Activated T-helper 2 cell treated with anti-CD3 and anti-CD28 coated beads, Interferon-gamma antibody, Interleukin-2, Interleukin-4, amounts not matched to agents 10 μg/mL and 5 μg/mL and 100 μg/mL, durations not matched to agents 14 hours and 24 hours and 36 hours (primary cell): ENCODE data around the gene SLC5A5. TPM values are rescaled to one million over a fixed set of nuclear protein-coding genes. Genes with fewer than 3 reads are reported as not detected.
"Not testable (repeated sequence)": the region's sequence is repeated elsewhere in the genome, so short reads cannot be mapped to it uniquely, and the experiment has no call there.

Experiments
- DNase-seq: peaks from one replicate; pipeline ENCODE4 v3.0.0; 2021; ENCODE audit warnings: low spot score
- H3K27ac Mint-ChIP-seq: one replicate; pipeline ENCODE4 v1.8.0; 2021; ENCODE audit warnings: mixed read lengths
- H3K27me3 Mint-ChIP-seq: one replicate; pipeline ENCODE4 v1.8.0; 2021; ENCODE audit warnings: low read depth, mixed read lengths
- H3K36me3 Mint-ChIP-seq: one replicate; pipeline ENCODE4 v1.8.0; 2021; ENCODE audit warnings: low read depth, mixed read lengths
- H3K4me1 Mint-ChIP-seq: one replicate; pipeline ENCODE4 v1.8.0; 2021; ENCODE audit warnings: low read depth, mixed read lengths
- H3K4me3 Mint-ChIP-seq: one replicate; pipeline ENCODE4 v1.8.0; 2021; ENCODE audit warnings: low read depth, mild to moderate bottlenecking, moderate library complexity, mixed read lengths
- H3K9me3 Mint-ChIP-seq: one replicate; pipeline ENCODE4 v1.8.0; 2021; ENCODE audit warnings: mixed read lengths
- intact Hi-C: fragments of 100-400 bp; cut with micrococcal nuclease; formaldehyde crosslinking; loops from one replicate; pipeline ENCODE4 v1.15.1; 2023
- total RNA-seq: library from RNA; stranded (reverse); gene quantifications from 2 replicates; pipeline ENCODE4 v1.2.3, GENCODE V29; 2022

Gene SLC5A5
- total RNA-seq, 1 donor from 2014 or later = 0.75 TPM

DNA sequence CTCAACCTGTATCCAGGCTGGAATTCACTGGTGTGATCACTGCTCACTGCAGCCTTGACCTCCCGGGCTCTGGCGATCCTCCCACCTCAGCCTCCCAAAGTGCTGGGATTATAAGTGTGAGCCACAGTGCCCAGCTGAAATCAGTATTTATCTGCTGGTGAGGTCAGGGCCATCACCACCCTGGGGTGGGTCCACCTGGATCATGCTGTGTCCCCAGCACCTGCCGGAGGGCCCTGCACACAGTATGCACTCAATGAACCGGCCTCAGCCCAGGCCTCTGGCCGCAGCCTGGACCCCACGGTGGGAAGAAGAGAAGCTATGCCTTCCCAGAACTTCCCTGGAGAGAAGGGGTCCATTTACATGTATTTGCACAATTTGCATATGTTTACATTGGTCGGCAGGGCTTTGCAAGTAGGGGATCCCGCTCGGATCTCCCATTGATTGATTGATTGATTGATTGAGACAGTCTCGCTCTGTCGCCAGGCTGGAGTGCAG lies 2.6 kb upstream of the SLC5A5 start:
- H3K27me3 Mint-ChIP-seq = no peaks in the 10 kb centered on the region
- H3K4me1 Mint-ChIP-seq = peaks cover 2% of the 10 kb centered on the region
- no peak overlapping the region for H3K27ac Mint-ChIP-seq
- no peaks in the 10 kb centered on the region for H3K9me3 Mint-ChIP-seq
- no peak overlapping the region for H3K4me3 Mint-ChIP-seq
- peaks cover 17% of the 10 kb centered on the region for H3K36me3 Mint-ChIP-seq
- intact Hi-C loops = no loop called here
- no peak for DNase-seq

DNA sequence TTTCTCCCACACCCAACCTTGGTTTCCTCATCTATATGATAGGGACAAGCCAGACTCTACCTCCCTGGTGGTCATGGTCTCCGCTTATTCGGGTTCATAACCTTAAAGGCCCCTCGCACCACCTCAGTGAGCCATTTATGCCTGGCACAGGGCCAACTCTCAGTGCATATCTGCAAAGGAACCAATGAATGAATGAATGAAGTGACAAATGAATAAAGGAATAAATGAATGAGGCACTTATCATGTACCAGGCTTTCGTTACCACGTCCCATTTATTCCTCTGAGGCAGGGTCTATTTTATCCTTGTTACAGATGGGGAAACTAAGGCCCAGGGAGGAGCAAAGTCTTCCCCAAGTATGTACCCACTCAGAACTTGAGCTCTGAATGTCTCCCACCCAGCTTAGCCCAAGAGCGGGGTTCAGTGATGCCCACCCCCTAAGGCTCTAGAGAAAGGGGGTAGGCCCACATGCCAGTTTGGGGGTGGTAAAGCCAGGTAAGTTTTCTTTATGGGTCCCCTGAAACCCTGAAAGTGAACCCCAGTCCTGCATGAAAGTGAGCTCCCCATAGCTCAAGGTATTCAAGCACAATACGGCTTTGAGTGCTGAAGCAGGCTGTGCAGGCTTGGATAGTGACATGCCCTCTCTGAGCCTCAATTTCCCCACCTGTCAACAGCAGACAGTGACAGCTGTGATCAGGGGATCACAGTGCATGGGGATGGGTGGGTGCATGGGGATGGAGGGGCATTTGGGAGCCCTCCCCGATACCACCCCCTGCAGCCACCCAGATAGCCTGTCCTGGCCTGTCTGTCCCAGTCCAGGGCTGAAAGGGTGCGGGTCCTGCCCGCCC lies 490 bp upstream of the SLC5A5 start:
- peaks cover 2% of the 10 kb centered on the region for H3K27me3 Mint-ChIP-seq
- intact Hi-C loops = loop anchor here (5.0 kb wide), 1 partner anchor 126 kb away; no protein-coding TSS in a partner anchor
- no peak for DNase-seq
- H3K9me3 Mint-ChIP-seq = no peaks in the 10 kb centered on the region
- peaks cover 2% of the 10 kb centered on the region for H3K4me1 Mint-ChIP-seq
- H3K4me3 Mint-ChIP-seq = peak overlapping the region; percentile 81
- no peak overlapping the region for H3K27ac Mint-ChIP-seq
- peaks cover 3% of the 10 kb centered on the region for H3K36me3 Mint-ChIP-seq

DNA sequence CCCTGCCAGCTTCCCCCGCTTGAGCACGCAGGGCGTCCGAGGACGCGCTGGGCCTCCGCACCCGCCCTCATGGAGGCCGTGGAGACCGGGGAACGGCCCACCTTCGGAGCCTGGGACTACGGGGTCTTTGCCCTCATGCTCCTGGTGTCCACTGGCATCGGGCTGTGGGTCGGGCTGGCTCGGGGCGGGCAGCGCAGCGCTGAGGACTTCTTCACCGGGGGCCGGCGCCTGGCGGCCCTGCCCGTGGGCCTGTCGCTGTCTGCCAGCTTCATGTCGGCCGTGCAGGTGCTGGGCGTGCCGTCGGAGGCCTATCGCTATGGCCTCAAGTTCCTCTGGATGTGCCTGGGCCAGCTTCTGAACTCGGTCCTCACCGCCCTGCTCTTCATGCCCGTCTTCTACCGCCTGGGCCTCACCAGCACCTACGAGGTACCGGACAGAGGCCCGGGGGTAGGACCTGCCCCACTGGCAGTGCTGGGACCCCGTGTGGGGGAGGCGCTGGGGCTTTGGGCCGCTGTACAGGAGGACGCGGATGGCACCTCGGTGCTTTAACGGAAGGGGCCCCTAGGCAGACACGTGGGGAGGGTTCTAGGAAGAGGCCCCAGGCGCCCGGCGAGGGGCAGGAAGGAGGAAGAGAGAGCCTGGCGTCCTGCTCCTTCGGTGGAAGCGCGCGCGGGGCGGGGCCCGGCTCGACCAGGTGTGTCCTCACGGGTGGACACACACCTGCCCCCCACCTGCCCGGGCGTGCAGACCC lies 681 bp downstream of the SLC5A5 start:
- no peak for DNase-seq
- intact Hi-C loops = loop anchor here (2.0 to 5.0 kb wide), 2 partner anchors 60 to 125 kb away; partner anchors contain the start of gene CCDC124
- peaks cover 2% of the 10 kb centered on the region for H3K27me3 Mint-ChIP-seq
- no peaks in the 10 kb centered on the region for H3K9me3 Mint-ChIP-seq
- H3K36me3 Mint-ChIP-seq = no peaks in the 10 kb centered on the region
- peak overlapping the region; percentile 81 for H3K4me3 Mint-ChIP-seq
- no peak overlapping the region for H3K27ac Mint-ChIP-seq
- H3K4me1 Mint-ChIP-seq = peaks cover 2% of the 10 kb centered on the region

DNA sequence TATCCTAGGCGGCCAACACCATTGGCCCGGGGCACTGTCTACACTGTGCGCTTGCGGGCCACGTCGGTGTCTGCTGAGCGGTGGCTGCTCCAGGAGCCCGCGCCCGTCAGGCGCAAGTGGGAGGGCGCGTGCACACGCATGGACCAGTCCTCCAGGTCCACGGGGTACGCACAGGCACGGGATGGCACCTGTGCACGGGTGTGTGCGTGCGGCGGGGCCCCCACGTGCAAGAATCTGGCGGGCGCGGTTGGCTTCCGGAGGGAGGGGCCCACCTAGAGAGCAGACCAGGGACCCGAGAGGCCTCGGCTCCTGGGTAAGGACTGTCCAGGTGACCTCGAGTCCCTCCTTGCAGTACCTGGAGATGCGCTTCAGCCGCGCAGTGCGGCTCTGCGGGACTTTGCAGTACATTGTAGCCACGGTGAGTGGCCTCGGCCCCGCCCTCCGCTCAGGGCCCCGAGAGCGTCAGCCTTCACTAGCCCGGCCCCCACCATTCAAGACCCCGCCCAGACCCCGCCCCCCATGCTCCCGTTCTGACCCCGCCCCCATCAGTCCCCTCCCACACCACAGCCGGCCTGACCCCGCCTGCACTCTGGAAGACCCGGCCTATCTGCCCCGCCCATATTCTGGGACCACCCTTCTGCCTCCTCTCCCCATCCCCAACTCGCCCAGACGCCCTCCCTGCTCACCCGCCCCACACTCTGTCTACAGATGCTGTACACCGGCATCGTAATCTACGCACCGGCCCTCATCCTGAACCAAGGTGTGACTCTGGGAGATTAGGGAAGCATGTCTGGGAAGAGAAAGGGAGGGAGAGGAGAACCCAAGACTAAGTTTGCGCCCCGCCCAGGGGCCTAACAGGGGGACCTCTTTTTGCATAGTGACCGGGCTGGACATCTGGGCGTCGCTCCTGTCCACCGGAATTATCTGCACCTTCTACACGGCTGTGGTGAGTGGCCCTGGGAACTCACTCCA lies 2.3 kb downstream of the SLC5A5 start:
- peak overlapping the region; percentile 57 for H3K4me3 Mint-ChIP-seq
- peaks cover 2% of the 10 kb centered on the region for H3K27me3 Mint-ChIP-seq
- no peaks in the 10 kb centered on the region for H3K9me3 Mint-ChIP-seq
- DNase-seq = peak; percentile 56
- H3K36me3 Mint-ChIP-seq = no peaks in the 10 kb centered on the region
- intact Hi-C loops = loop anchor here (1.0 to 5.0 kb wide), 3 partner anchors 15 to 123 kb away; partner anchors contain the start of genes CCDC124 and RPL18A
- peaks cover 2% of the 10 kb centered on the region for H3K4me1 Mint-ChIP-seq
- H3K27ac Mint-ChIP-seq = peak overlapping the region; percentile 38

DNA sequence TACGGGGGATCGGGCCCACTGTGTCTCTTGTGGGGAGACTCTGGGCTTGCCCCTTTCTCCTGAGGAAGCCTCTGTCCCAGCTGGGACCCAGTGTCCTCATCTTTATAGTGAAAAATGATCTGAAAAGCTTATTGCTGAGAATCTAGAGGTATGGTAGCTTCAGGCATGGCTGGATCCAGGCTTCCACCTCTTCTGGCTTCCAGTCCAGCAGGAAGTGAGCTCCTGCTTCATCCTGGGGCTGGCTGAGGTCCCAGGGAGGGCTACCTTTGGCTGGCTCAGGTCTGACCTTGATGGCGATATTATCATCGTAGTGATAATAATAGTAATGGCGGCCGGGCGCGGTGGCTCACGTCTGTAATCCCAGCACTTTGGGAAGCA lies 3.0 kb downstream of the SLC5A5 start:
- Mint-ChIP-seq H3K9me3 (no peaks in the 10 kb centered on the region), H3K27me3 (peaks cover 2% of the 10 kb centered on the region), H3K4me1 (peaks cover 2% of the 10 kb centered on the region), H3K4me3 (peak overlapping the region; percentile 45), H3K27ac (no peak overlapping the region), H3K36me3 (no peaks in the 10 kb centered on the region)
- no peak for DNase-seq
- intact Hi-C loops = loop anchor here (1.0 to 5.0 kb wide), 2 partner anchors 15 to 123 kb away; partner anchors contain the start of gene RPL18A

DNA sequence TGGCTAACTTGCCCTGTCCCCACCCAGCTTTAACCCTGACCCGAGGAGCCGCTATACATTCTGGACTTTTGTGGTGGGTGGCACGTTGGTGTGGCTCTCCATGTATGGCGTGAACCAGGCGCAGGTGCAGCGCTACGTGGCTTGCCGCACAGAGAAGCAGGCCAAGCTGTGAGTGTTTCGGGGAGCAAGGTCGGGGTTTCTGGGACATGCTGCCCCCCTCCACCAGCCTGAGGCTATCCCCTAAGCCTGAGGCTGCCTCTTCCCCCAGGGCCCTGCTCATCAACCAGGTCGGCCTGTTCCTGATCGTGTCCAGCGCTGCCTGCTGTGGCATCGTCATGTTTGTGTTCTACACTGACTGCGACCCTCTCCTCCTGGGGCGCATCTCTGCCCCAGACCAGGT lies 6.0 kb downstream of the SLC5A5 start:
- Mint-ChIP-seq H3K9me3 (no peaks in the 10 kb centered on the region), H3K27me3 (peaks cover 2% of the 10 kb centered on the region), H3K4me3 (no peak overlapping the region), H3K4me1 (no peaks in the 10 kb centered on the region), H3K36me3 (no peaks in the 10 kb centered on the region), H3K27ac (no peak overlapping the region)
- no peak for DNase-seq
- intact Hi-C loops = no loop called here

DNA sequence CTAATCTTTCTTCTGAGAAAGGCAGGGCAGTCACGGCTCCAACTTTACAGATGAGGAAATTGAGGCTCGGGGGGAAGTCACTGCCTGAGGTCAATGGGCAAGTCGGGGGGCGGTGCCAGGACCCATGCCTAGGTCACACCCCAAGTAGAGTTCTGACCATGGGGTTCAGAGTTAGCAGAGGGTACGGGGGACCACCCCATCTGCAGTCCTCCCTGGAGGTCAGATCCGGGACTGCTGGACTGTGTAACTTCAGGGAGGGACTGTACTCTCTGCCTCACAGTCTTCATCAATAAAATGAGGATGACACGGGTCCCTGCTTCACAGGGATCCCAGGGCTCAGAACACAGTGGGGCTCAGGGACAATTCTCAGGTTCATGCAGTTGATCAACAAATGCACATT lies 7.7 kb downstream of the SLC5A5 start:
- H3K27me3 Mint-ChIP-seq = peaks cover 2% of the 10 kb centered on the region
- H3K27ac Mint-ChIP-seq = no peak overlapping the region
- intact Hi-C loops = no loop called here
- H3K4me1 Mint-ChIP-seq = no peaks in the 10 kb centered on the region
- no peaks in the 10 kb centered on the region for H3K9me3 Mint-ChIP-seq
- no peaks in the 10 kb centered on the region for H3K36me3 Mint-ChIP-seq
- DNase-seq = no peak
- no peak overlapping the region for H3K4me3 Mint-ChIP-seq

DNA sequence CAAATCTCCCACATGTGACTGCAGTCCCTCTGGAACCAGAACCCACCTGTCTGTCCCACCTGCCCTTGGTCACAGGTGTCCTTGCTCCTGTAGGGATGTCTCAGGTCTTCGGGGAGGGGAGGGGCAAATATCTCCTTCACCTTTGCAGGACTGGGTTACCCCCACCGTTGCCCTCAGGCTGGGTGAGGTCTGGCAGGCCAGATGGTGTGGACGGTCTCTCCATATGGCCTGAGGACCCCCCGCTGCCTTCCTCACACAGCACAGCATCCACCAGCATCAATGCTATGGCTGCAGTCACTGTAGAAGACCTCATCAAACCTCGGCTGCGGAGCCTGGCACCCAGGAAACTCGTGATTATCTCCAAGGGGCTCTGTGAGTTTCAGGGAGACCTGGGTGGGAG lies 10.0 kb downstream of the SLC5A5 start:
- H3K4me1 Mint-ChIP-seq = no peaks in the 10 kb centered on the region
- H3K9me3 Mint-ChIP-seq = no peaks in the 10 kb centered on the region
- intact Hi-C loops = no loop called here
- DNase-seq = no peak
- no peaks in the 10 kb centered on the region for H3K27me3 Mint-ChIP-seq
- H3K27ac Mint-ChIP-seq = no peak overlapping the region
- no peak overlapping the region for H3K4me3 Mint-ChIP-seq
- H3K36me3 Mint-ChIP-seq = no peaks in the 10 kb centered on the region

DNA sequence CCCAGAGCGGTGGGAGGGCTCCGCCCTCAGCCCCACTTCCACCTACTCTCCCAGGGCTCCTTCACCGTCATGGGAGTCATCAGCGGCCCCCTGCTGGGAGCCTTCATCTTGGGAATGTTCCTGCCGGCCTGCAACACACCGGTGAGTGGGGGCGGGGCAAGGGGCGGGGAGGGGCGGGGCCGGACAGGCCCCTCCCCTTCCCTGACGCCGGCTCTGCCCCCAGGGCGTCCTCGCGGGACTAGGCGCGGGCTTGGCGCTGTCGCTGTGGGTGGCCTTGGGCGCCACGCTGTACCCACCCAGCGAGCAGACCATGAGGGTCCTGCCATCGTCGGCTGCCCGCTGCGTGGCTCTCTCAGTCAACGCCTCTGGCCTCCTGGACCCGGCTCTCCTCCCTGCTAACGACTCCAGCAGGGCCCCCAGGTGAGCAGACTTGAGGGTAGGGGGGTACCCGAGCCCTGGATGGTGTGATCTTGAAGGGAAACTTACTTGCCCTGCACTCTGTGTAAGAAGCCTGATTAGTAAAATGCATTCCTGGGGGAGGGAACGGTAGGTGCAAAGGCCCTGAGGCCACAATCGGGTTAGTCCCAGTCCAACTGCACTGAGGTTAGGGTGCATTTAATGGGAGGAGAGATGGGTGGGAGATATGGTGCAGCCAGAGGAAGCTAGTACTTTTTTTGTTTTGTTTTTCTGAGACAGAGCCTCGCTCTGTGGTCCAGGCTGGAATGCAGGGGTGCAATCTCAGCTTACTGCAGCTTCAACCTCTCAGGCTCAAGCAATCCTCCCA lies 12.1 kb downstream of the SLC5A5 start:
- no peaks in the 10 kb centered on the region for H3K9me3 Mint-ChIP-seq
- no peaks in the 10 kb centered on the region for H3K36me3 Mint-ChIP-seq
- intact Hi-C loops = no loop called here
- no peaks in the 10 kb centered on the region for H3K4me1 Mint-ChIP-seq
- no peak overlapping the region for H3K4me3 Mint-ChIP-seq
- no peak for DNase-seq
- no peaks in the 10 kb centered on the region for H3K27me3 Mint-ChIP-seq
- no peak overlapping the region for H3K27ac Mint-ChIP-seq

DNA sequence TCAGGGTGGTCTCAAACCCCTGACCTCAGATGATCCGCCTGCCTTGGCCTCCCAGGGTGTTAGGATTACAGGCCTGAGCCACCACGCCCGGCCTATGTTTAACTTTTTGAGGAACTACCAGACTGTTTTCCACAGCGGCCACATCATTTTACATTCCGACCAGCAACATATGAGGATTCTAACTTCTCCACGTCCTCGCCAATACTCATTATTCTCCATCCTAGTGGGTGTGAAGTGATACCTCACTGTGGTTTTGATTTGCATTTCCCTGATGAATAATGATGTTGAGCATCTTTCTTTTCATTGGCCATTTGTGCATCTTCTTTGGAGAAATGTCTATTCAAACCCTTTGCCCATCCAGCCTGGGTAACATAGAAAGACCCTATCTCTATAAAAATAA lies 14.8 kb downstream of the SLC5A5 start:
- Mint-ChIP-seq H3K4me3 (no peak overlapping the region), H3K9me3 (no peaks in the 10 kb centered on the region), H3K27ac (no peak overlapping the region), H3K36me3 (no peaks in the 10 kb centered on the region), H3K4me1 (no peaks in the 10 kb centered on the region), H3K27me3 (no peaks in the 10 kb centered on the region)
- intact Hi-C loops = no loop called here
- no peak for DNase-seq

DNA sequence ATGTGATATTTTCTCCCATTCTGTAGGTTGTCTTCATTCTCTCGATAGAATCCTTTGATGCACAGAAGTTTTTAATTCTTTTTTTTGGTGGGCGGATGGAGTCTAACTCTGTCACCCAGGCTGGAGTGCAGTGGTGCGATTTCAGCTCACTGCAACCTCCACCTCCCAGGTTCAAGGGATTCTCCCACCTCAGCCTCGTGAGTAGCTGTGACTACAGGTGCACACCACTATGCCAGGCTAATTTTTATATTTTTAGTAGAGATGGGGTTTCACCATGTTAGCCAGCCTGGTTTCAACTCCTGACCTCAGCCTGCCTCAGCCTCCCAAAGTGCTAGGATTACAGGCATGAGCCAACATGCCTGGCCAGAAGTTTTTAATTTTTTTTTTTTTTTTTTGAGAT lies 15.5 kb downstream of the SLC5A5 start:
- DNase-seq, H3K36me3 Mint-ChIP-seq, H3K9me3 Mint-ChIP-seq, H3K4me1 Mint-ChIP-seq, H3K4me3 Mint-ChIP-seq, H3K27ac Mint-ChIP-seq, intact Hi-C loops, H3K27me3 Mint-ChIP-seq: not testable (repeated sequence)

DNA sequence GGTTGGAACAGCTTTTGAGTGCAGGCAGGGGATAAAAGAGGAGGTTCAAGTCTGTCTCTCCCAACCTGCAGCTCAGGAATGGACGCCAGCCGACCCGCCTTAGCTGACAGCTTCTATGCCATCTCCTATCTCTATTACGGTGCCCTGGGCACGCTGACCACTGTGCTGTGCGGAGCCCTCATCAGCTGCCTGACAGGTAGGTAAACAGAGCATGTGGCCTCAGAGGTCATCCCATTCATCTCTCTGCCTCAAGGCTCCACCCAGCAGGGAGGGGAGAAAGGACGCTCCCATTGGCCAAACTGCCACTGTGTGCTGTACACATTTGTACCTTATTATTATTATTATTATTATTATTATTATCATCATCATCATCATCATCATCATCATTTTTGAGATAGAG lies 16.5 kb downstream of the SLC5A5 start:
- H3K27ac Mint-ChIP-seq = no peak overlapping the region
- H3K4me1 Mint-ChIP-seq = no peaks in the 10 kb centered on the region
- H3K27me3 Mint-ChIP-seq = no peaks in the 10 kb centered on the region
- no peak overlapping the region for H3K4me3 Mint-ChIP-seq
- intact Hi-C loops = no loop called here
- H3K9me3 Mint-ChIP-seq = no peaks in the 10 kb centered on the region
- no peak for DNase-seq
- H3K36me3 Mint-ChIP-seq = no peaks in the 10 kb centered on the region
